ENCODE results near the gene ODAD4. TPM values are rescaled to one million over a fixed set of nuclear protein-coding genes. Genes with fewer than 3 reads are reported as not detected.

The ODAD4 gene
- total RNA-seq, 2 experiments from 2014 or later: 2.2 to 2.7 TPM

- peak overlapping the region; percentile 64 for H3K27ac Mint-ChIP-seq
- no peak for TF ChIP-seq CTCF (IDR thresholded peaks at IDR 0.05)
- H3K27me3 Mint-ChIP-seq: no peaks in the 10 kb centered on the region
- ATAC-seq (ENCODE audit: poor library complexity): no peak
- peak overlapping the region in 1 of 2 donors; percentile 69 for H3K27ac ChIP-seq (ENCODE audit: low read depth in 1 of 2, low read length in 2 of 2)
- no peaks in the 10 kb centered on the region for H3K9me3 Mint-ChIP-seq
- POLR2A ChIA-PET: interaction anchor here (0.6 to 3.6 kb wide), 10 partner anchors 12 to 1451 kb away, joined by 3 to 44 read pairs (median 6); partner anchors contain the start of genes CNP, DNAJC7, EIF1 and KLHL11
- peak; percentile 9 to 64 (median 32) for DNase-seq
- CTCF ChIA-PET: interaction anchor here (1.8 kb wide), 1 partner anchor 13 kb away, joined by 12 read pairs; the partner anchor contains the start of gene ODAD4
- H3K4me3 ChIP-seq (ENCODE audit: low read length): peak overlapping the region; percentile 90
- peaks cover 27% of the 10 kb centered on the region for H3K4me1 Mint-ChIP-seq (ENCODE audit: low read depth)
- peaks cover 23% of the 10 kb centered on the region for H3K36me3 ChIP-seq (ENCODE audit: insufficient read depth, low read length)
- no peaks in the 10 kb centered on the region for H3K27me3 ChIP-seq (ENCODE audit: control insufficient read depth in 1 of 2, insufficient read depth in 2 of 2, low read length in 2 of 2)
- H3K4me3 Mint-ChIP-seq: peak overlapping the region; percentile 95
- H3K9me3 ChIP-seq (ENCODE audit: control insufficient read depth in 1 of 2, insufficient read depth in 1 of 2, low read length in 2 of 2): no peaks in the 10 kb centered on the region
- peaks cover 11% of the 10 kb centered on the region for H3K36me3 Mint-ChIP-seq (ENCODE audit: low read depth)
- intact Hi-C loops (cut with DNase I, micrococcal nuclease): loop anchor here in 1 of 2 experiments (5.0 kb wide), 2 partner anchors 50 to 100 kb away; partner anchors contain the start of genes DNAJC7 and KLHL11
- peaks cover 37% of the 10 kb centered on the region for H3K4me1 ChIP-seq (ENCODE audit: insufficient read depth, low read length)
Measured at GRCh38 chr17:41917679-41918313, 12.6 kb upstream of the ODAD4 start.

- CTCF ChIA-PET: interaction anchor here (1.8 kb wide), 1 partner anchor 12 kb away, joined by 12 read pairs; the partner anchor contains the start of gene ODAD4
- peak within 1 kb of the TSS; percentile 64 for H3K27ac Mint-ChIP-seq
- intact Hi-C loops (cut with DNase I, micrococcal nuclease): loop anchor here in 1 of 2 experiments (1.0 to 5.0 kb wide), 4 partner anchors 12 to 99 kb away; partner anchors contain the start of genes CNP, DNAJC7, KLHL11 and ODAD4
Measured at GRCh38 chr17:41918314-41919164, 11.9 kb upstream of the ODAD4 start, which contains the start of gene ACLY. ACLY (minus strand) TSS chr17:41918951; CDS start chr17:41913873, 5,078 bp downstream.

More at GRCh38 chr17:41918314-41919164, 11.9 kb upstream of the ODAD4 start, which contains the start of gene ACLY:
- Histone ChIP-seq H3K4me1 (ENCODE audit: insufficient read depth, low read length) (peaks cover 35% of the 10 kb centered on the region), H3K4me3 (ENCODE audit: low read length) (peak within 1 kb of the TSS; percentile 90), H3K27ac (ENCODE audit: low read depth in 1 of 2, low read length in 2 of 2) (peak within 1 kb of the TSS; percentile 69 to 74), H3K9me3 (ENCODE audit: control insufficient read depth in 1 of 2, insufficient read depth in 1 of 2, low read length in 2 of 2) (no peaks in the 10 kb centered on the region), H3K36me3 (ENCODE audit: insufficient read depth, low read length) (peaks cover 15% of the 10 kb centered on the region), H3K27me3 (ENCODE audit: control insufficient read depth in 1 of 2, insufficient read depth in 2 of 2, low read length in 2 of 2) (no peaks in the 10 kb centered on the region)
- TF ChIP-seq CTCF (IDR thresholded peaks at IDR 0.05): no peak
- DNase-seq (peak; percentile 87 to 98 (median 94)), ATAC-seq (ENCODE audit: poor library complexity) (peak; percentile 99)
- H3K27me3 Mint-ChIP-seq: no peaks in the 10 kb centered on the region
- peaks cover 3% of the 10 kb centered on the region for H3K36me3 Mint-ChIP-seq (ENCODE audit: low read depth)
- POLR2A ChIA-PET: interaction anchor here (0.5 to 3.6 kb wide), 11 partner anchors 11 to 1450 kb away, joined by 3 to 44 read pairs (median 4); partner anchors contain the start of genes CNP, DNAJC7, EIF1 and KLHL11
- H3K4me3 Mint-ChIP-seq: peak within 1 kb of the TSS; percentile 95
- peaks cover 27% of the 10 kb centered on the region for H3K4me1 Mint-ChIP-seq (ENCODE audit: low read depth)
- H3K9me3 Mint-ChIP-seq: no peaks in the 10 kb centered on the region

Measured in CD4-positive, alpha-beta T cell (primary cell).